ENCODE data around the gene OGDHL.
A peak's percentile ranks its signal among the peaks of the same experiment; 100 is the strongest.

OGDHL gene

DNA sequence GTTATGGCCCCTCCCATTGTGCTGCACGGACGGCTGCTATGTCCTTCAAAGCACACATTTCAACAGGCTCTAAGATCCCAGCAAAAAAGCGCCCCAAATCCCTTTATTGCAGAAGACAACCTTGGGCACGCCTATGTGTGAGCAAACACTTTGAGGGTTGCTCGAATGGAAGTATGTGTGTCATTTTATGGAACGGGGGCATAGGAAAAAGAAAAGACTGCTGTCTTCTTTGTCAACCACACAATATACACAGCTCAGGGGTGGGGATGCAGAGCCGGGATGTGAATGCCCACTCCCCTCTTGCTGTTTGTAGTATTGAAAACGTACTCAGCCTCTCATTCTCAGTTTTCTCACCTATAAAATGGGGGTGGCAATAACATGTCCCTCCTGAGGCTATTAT lies 50.6 kb downstream of the OGDHL start:
- H3K4me1 Mint-ChIP-seq: no peaks in the 10 kb centered on the region
- H3K27me3 Mint-ChIP-seq (ENCODE audit: low read depth, poor library complexity): peaks cover 28% of the 10 kb centered on the region
- DNase-seq: no peak
- peaks cover 22% of the 10 kb centered on the region for H3K9me3 Mint-ChIP-seq
- no peak overlapping the region for H3K27ac Mint-ChIP-seq
- H3K4me3 Mint-ChIP-seq: no peak overlapping the region
- TF ChIP-seq, protein P1, sequence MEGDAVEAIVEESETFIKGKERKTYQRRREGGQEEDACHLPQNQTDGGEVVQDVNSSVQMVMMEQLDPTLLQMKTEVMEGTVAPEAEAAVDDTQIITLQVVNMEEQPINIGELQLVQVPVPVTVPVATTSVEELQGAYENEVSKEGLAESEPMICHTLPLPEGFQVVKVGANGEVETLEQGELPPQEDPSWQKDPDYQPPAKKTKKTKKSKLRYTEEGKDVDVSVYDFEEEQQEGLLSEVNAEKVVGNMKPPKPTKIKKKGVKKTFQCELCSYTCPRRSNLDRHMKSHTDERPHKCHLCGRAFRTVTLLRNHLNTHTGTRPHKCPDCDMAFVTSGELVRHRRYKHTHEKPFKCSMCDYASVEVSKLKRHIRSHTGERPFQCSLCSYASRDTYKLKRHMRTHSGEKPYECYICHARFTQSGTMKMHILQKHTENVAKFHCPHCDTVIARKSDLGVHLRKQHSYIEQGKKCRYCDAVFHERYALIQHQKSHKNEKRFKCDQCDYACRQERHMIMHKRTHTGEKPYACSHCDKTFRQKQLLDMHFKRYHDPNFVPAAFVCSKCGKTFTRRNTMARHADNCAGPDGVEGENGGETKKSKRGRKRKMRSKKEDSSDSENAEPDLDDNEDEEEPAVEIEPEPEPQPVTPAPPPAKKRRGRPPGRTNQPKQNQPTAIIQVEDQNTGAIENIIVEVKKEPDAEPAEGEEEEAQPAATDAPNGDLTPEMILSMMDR (IDR thresholded peaks at IDR 0.05): no peak
- no peaks in the 10 kb centered on the region for H3K36me3 Mint-ChIP-seq (ENCODE audit: low read depth)

- Mint-ChIP-seq H3K27me3 (ENCODE audit: low read depth, poor library complexity) (peaks cover 28% of the 10 kb centered on the region), H3K4me1 (no peaks in the 10 kb centered on the region), H3K4me3 (no peak overlapping the region), H3K9me3 (peaks cover 18% of the 10 kb centered on the region), H3K27ac (no peak overlapping the region), H3K36me3 (ENCODE audit: low read depth) (no peaks in the 10 kb centered on the region)
- no peak for DNase-seq
- TF ChIP-seq, protein P1 (IDR thresholded peaks at IDR 0.05): no peak
Measured at GRCh38 chr10:49710966-49711365, 51.2 kb downstream of the OGDHL start.

- Mint-ChIP-seq H3K36me3 (ENCODE audit: low read depth) (no peaks in the 10 kb centered on the region), H3K4me3 (no peak overlapping the region), H3K27me3 (ENCODE audit: low read depth, poor library complexity) (peaks cover 27% of the 10 kb centered on the region), H3K9me3 (peaks cover 23% of the 10 kb centered on the region), H3K27ac (no peak overlapping the region), H3K4me1 (no peaks in the 10 kb centered on the region)
- DNase-seq: no peak
- TF ChIP-seq, protein P1 (IDR thresholded peaks at IDR 0.05): no peak
Measured at GRCh38 chr10:49709934-49710333, 52.2 kb downstream of the OGDHL start.

DNA sequence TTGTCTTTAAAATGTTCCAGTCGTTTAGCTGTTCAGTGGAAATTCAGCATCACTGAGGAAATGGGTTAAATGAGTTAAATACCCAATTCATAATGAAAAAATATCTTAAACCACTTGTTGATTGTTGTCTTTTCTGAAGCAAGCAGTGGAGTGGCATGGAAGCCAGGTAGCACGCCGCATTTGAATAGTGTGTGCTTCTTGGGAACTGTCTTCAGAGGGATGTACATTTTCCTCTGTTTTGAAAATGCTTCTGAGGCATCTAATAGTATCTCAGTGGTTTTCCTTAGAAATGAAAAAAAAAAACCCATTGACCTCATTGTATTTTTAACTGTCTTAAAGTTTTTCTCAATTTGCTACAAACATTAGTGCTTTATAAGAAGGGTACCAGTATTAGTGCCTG lies 54.5 kb downstream of the OGDHL start:
- H3K9me3 Mint-ChIP-seq: peaks cover 16% of the 10 kb centered on the region
- TF ChIP-seq, protein P1 (IDR thresholded peaks at IDR 0.05): no peak
- H3K36me3 Mint-ChIP-seq (ENCODE audit: low read depth): no peaks in the 10 kb centered on the region
- DNase-seq: no peak
- no peak overlapping the region for H3K4me3 Mint-ChIP-seq
- no peaks in the 10 kb centered on the region for H3K4me1 Mint-ChIP-seq
- no peak overlapping the region for H3K27ac Mint-ChIP-seq
- H3K27me3 Mint-ChIP-seq (ENCODE audit: low read depth, poor library complexity): peaks cover 32% of the 10 kb centered on the region

DNA sequence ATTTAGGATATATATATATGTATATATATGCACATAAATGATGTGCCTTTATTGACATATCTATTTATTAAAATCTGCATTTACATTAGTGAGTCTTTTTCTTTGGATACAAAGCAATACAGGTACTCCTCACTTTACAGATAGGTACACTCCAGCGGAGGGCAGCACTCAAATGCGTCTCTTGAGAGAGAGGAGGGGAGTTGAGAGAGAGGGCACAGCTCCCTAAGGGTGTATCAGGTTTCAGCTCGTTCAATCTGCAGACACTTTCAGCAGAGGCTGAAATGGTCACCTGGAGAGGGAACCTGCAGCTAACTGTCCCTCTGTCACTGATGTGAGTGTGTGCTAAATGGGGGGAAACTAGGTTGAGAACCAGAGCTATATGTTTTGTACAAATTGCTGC lies 61.1 kb downstream of the OGDHL start:
- TF ChIP-seq, protein P1 (IDR thresholded peaks at IDR 0.05): no peak
- Mint-ChIP-seq H3K4me3 (no peak overlapping the region), H3K4me1 (peaks cover 15% of the 10 kb centered on the region), H3K27me3 (ENCODE audit: low read depth, poor library complexity) (peaks cover 51% of the 10 kb centered on the region), H3K27ac (no peak overlapping the region), H3K36me3 (ENCODE audit: low read depth) (no peaks in the 10 kb centered on the region), H3K9me3 (peaks cover 16% of the 10 kb centered on the region)
- DNase-seq: peak; percentile 17

- no peak for DNase-seq
- peaks cover 59% of the 10 kb centered on the region for H3K27me3 Mint-ChIP-seq (ENCODE audit: low read depth, poor library complexity)
- TF ChIP-seq, protein P1 (IDR thresholded peaks at IDR 0.05): no peak
- H3K4me3 Mint-ChIP-seq: no peak overlapping the region
- no peak overlapping the region for H3K27ac Mint-ChIP-seq
- H3K4me1 Mint-ChIP-seq: peaks cover 15% of the 10 kb centered on the region
- H3K36me3 Mint-ChIP-seq (ENCODE audit: low read depth): no peaks in the 10 kb centered on the region
- peaks cover 10% of the 10 kb centered on the region for H3K9me3 Mint-ChIP-seq
Measured at GRCh38 chr10:49700211-49700610, 61.9 kb downstream of the OGDHL start.
